Hepatocyte (in vitro differentiated cells): ENCODE results near the gene CLMP.

Experiments
- CTCF ChIP-seq: fragments of 200-600 bp; sonication (generic); IDR thresholded peaks from 2 replicates; pipeline ENCODE4 v1.5.1; 2016; ENCODE audit warnings: antibody characterized with exemption, mild to moderate bottlenecking; ENCODE audit not compliant: poor library complexity
- EZH2 ChIP-seq: fragments of 200-600 bp; sonication (generic); IDR thresholded peaks from 2 replicates; pipeline ENCODE4 v1.6.1; 2016; ENCODE audit warnings: antibody characterized with exemption, mild to moderate bottlenecking, borderline replicate concordance

GRCh38 chr11:123051634-123052033, 143.4 kb downstream of the CLMP start:
- TF ChIP-seq EZH2 (no peak), CTCF (no peak)
